ENCODE results near the gene BMP8B. TPM values are rescaled to one million over a fixed set of nuclear protein-coding genes. Genes with fewer than 3 reads are reported as not detected.

The BMP8B gene
- total RNA-seq, 4 donors from 2014 or later: 0.18 to 0.83 (median 0.55) TPM

GRCh38 chr1:39727932-39728317 is 60.7 kb downstream of the BMP8B start:
- H3K36me3 ChIP-seq: no peaks in the 10 kb centered on the region
- DNase-seq: no peak
- no peak overlapping the region for H3K27ac ChIP-seq
- intact Hi-C loops (cut with DNase I): loop anchor here (10.0 kb wide), 1 partner anchor 123 kb away; no protein-coding TSS in a partner anchor
- no peaks in the 10 kb centered on the region for H3K9me3 ChIP-seq
- H3K27me3 ChIP-seq: peaks cover 0 to 81% (median 6%) of the 10 kb centered on the region in 4 donors
- H3K4me3 ChIP-seq: no peak overlapping the region
- TF ChIP-seq POLR2A (IDR thresholded peaks at IDR 0.05) (no peak), CTCF (IDR thresholded peaks at IDR 0.05) (no peak)
- no peaks in the 10 kb centered on the region for H3K4me1 ChIP-seq
- WGBS, 2 donors: 74 to 79% methylated on average over 4 to 10 of the region's 14 CpGs

- H3K36me3 ChIP-seq: no peaks in the 10 kb centered on the region
- no peak for TF ChIP-seq POLR2A (IDR thresholded peaks at IDR 0.05)
- TF ChIP-seq CTCF (IDR thresholded peaks at IDR 0.05): no peak
- H3K27ac ChIP-seq: no peak overlapping the region
- peaks cover 0 to 76% (median 6%) of the 10 kb centered on the region in 4 donors for H3K27me3 ChIP-seq
- H3K4me1 ChIP-seq: no peaks in the 10 kb centered on the region
- intact Hi-C loops (cut with DNase I): loop anchor here (10.0 kb wide), 1 partner anchor 123 kb away; no protein-coding TSS in a partner anchor
- WGBS, 2 donors: 17 to 40% methylated on average over 3 to 10 of the region's 10 CpGs
- no peaks in the 10 kb centered on the region for H3K9me3 ChIP-seq
- DNase-seq: no peak
- no peak overlapping the region for H3K4me3 ChIP-seq
Observed at GRCh38 chr1:39727221-39727931, 61.3 kb downstream of the BMP8B start.

GRCh38 chr1:39726600-39726999 is 62.1 kb downstream of the BMP8B start:
- 86 to 93% methylated on average over 3 of the region's 3 CpGs for WGBS, 2 donors
- DNase-seq: no peak
- no peak overlapping the region for H3K27ac ChIP-seq
- no peak for TF ChIP-seq POLR2A (IDR thresholded peaks at IDR 0.05)
- no peak for TF ChIP-seq CTCF (IDR thresholded peaks at IDR 0.05)
- intact Hi-C loops (cut with DNase I): loop anchor here (10.0 kb wide), 1 partner anchor 122 kb away; no protein-coding TSS in a partner anchor
- peaks cover 0 to 76% (median 6%) of the 10 kb centered on the region in 4 donors for H3K27me3 ChIP-seq
- no peaks in the 10 kb centered on the region for H3K4me1 ChIP-seq
- no peaks in the 10 kb centered on the region for H3K9me3 ChIP-seq
- H3K36me3 ChIP-seq: no peaks in the 10 kb centered on the region
- no peak overlapping the region for H3K4me3 ChIP-seq

GRCh38 chr1:39722495-39722894 is 66.2 kb downstream of the BMP8B start:
- TF ChIP-seq CTCF (IDR thresholded peaks at IDR 0.05) (no peak), POLR2A (IDR thresholded peaks at IDR 0.05) (no peak)
- intact Hi-C loops (cut with DNase I): loop anchor here (5.0 to 10.0 kb wide), 2 partner anchors 70 to 118 kb away; no protein-coding TSS in a partner anchor

GRCh38 chr1:39721664-39722063 is 67.0 kb downstream of the BMP8B start:
- intact Hi-C loops (cut with DNase I): loop anchor here (5.0 to 10.0 kb wide), 2 partner anchors 69 to 117 kb away; no protein-coding TSS in a partner anchor
- TF ChIP-seq POLR2A (IDR thresholded peaks at IDR 0.05): no peak
- TF ChIP-seq CTCF (IDR thresholded peaks at IDR 0.05): no peak
- no peak for DNase-seq
- Histone ChIP-seq H3K4me1 (no peaks in the 10 kb centered on the region), H3K4me3 (no peak overlapping the region), H3K27ac (no peak overlapping the region), H3K27me3 (peaks cover 0 to 58% (median 2%) of the 10 kb centered on the region in 4 donors), H3K36me3 (no peaks in the 10 kb centered on the region), H3K9me3 (no peaks in the 10 kb centered on the region)

More at GRCh38 chr1:39722495-39722894, 66.2 kb downstream of the BMP8B start:
- H3K4me3 ChIP-seq: no peak overlapping the region
- H3K9me3 ChIP-seq: no peaks in the 10 kb centered on the region
- WGBS, 2 donors: 6 to 13% methylated on average over 2 of the region's 2 CpGs
- DNase-seq: no peak
- H3K27ac ChIP-seq: no peak overlapping the region
- H3K27me3 ChIP-seq: peaks cover 0 to 56% (median 4%) of the 10 kb centered on the region in 4 donors
- no peaks in the 10 kb centered on the region for H3K36me3 ChIP-seq
- H3K4me1 ChIP-seq: no peaks in the 10 kb centered on the region
